KBM-7 (cell line): ENCODE results near the gene COMT.
A peak's percentile ranks its signal among the peaks of the same experiment; 100 is the strongest.

Source experiments
- DNase-seq: peaks from one replicate; pipeline ENCODE4 v3.0.0-alpha.2; 2015
- in situ Hi-C: fragments of 300-500 bp; cut with MboI; formaldehyde crosslinking; loops from 2 replicates; pipeline ENCODE4 v1.14.3; 2020; ENCODE audit warnings: low sequenced_read_pairs, low pct_unique_long_range_greater_than_20kb, mixed read lengths

Gene COMT

GRCh38 chr22:20011993-20012740 lies 70.6 kb downstream of the COMT start:
- in situ Hi-C loops: loop anchor here (25.0 kb wide), 1 partner anchor 100 kb away; no protein-coding TSS in a partner anchor
- DNase-seq: no peak

DNA sequence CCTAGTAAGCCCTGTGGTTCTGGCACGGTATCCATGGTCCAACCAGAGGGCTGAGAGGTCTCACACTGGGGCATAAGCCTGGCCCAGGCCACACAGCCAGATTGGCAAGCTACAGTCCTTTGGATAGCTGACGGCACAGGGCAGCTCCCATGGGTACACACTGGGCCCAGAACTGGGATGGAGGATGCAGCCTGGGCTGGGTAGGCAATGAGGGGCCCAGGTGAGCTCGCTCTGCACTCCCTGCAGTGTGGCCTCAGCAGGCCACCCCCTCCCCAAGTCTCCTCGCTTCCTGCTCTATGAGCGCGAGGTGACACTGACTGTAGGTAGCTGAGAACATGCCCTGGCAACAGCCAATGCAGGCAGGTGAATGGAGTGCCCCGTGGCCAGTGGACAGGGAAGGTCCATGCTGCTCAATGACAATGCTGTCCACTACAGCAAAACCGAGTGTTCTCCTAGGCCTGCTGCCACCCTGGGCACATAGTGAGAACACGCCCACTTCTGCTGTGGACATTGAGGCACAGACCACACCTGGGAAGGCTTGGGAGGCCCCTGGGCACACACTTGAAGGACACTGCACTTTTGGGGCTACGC lies 71.3 kb downstream of the COMT start:
- no peak for DNase-seq
- in situ Hi-C loops: loop anchor here (25.0 kb wide), 1 partner anchor 101 kb away; no protein-coding TSS in a partner anchor

DNA sequence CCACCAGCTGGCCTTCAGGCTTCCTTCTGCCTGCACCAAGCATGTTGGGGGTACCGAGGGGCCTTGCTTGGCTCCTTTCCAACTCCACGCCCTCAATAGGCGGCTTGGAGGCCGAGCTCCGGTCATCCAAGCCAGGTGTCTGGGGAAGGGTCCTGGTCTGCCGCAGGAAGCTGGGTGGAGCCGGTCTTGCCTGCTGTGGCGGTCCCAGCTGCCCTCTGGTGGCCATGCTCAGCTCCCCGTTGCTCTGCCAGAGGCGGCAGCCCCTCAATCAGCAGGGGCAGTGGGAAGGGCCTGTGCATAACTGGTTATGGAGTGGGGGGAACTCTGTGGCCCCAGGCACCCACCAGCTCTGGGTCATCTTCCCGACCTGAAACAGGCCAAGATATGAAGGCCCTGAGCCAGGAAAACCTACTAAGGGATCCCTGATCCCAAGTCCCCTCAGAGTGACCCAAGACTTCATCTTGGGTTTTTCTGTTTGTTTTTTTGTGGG lies 71.9 kb downstream of the COMT start:
- in situ Hi-C loops: loop anchor here (25.0 kb wide), 1 partner anchor 101 kb away; no protein-coding TSS in a partner anchor

GRCh38 chr22:20014526-20015186 lies 73.1 kb downstream of the COMT start:
- in situ Hi-C loops: loop anchor here (25.0 kb wide), 1 partner anchor 102 kb away; no protein-coding TSS in a partner anchor

More for the DNA sequence above, 71.9 kb downstream of the COMT start:
- peak; percentile 42 for DNase-seq

DNA sequence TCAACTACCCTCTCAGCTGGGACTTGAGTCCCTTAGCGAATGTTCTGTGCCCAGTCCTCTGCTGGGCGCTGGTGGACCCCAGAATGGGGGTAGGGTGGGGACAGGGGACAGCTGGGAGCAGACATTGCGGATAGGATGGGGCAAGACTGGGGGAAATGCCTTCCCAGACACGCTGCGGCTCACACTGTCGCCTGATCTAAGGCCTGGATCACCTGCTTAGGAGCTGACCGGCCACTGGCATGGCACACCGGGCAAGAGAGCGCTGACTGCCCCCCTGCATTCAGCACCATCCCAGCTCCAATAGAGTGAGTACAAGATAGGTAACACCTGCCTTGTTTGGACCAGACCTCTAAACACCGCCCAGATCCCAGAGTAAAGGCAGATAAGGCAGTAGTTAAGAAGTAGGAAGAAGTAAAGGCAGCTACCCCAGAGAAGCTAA lies 73.6 kb downstream of the COMT start:
- in situ Hi-C loops: loop anchor here (25.0 kb wide), 1 partner anchor 103 kb away; no protein-coding TSS in a partner anchor
- DNase-seq: no peak

More at GRCh38 chr22:20014526-20015186, 73.1 kb downstream of the COMT start:
- no peak for DNase-seq

GRCh38 chr22:20015971-20016733 lies 74.6 kb downstream of the COMT start:
- in situ Hi-C loops: loop anchor here (25.0 kb wide), 1 partner anchor 104 kb away; no protein-coding TSS in a partner anchor
- peak; percentile 43 for DNase-seq

DNA sequence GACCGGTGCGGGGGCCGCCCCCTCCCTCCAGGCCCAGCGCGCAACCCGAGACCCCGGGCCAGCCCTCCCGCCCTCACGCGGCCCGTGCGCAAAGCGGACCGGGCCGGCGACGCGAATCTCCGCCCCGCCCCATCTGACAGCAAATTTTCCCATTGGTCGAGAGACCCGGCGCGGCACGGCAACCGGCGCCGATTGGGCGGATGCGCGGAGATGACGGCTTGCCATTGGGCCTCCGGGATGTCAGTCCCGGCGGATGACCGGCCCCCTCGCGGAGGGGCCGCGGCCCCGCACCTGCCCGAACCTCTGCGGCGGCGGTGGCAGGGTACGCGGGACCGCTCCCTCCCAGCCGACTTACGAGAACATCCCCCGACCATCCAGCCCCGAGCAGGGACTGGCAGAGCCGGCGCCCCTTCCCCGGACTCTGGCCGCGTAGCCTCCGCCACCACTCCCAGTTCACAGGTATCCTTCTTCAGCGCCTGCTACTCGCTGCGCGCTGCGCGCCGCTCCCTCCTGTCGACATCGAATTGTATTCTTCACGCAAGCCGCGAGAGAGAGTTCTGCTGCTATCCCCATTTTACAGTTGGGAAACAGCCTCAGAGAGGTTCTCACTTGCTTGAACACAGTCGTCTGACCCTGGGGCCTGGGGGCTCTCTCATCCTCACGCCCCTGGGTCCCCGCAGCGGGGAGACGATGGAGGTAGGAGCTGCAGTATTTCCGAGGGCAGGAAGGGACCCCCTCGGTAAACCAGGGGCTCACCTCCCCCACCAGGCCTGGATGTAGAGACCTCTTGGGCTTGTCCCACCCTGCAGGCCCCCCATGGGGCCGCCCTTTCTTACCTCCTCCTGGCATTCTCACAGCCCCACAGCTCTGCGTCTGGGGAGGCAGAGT lies 75.4 kb downstream of the COMT start, which contains the start of gene ARVCF:
Gene ARVCF, minus strand, starts transcription at position 90 of the 888 bp plus-strand sequence. CDS start 26,029 bp downstream, outside the sequence.
- in situ Hi-C loops: loop anchor here (25.0 kb wide), 1 partner anchor 105 kb away; no protein-coding TSS in a partner anchor
- peak; percentile 90 for DNase-seq

- in situ Hi-C loops: loop anchor here (25.0 kb wide), 1 partner anchor 105 kb away; no protein-coding TSS in a partner anchor
- no peak for DNase-seq
Observed at GRCh38 chr22:20017622-20017958, 76.0 kb downstream of the COMT start.

DNA sequence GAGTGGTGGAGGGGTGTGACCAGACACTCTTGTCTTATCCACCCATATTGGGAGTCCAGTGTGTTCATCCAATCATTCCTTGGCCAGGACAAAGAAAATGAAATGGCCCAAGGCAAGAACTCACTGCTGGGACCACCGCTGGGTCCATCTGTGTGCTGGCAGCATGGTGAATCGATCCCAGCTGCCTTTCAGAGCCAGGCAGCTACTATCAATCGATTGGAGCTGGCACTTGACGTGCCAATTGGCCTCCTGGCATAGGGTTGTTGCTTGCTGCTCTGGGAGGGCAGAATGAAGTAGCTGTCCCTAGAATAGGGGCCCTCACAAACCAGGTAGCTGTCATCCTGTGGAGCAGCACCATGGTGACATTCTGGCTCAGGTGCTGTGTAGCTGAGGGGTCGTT lies 76.4 kb downstream of the COMT start:
- no peak for DNase-seq
- in situ Hi-C loops: loop anchor here (25.0 kb wide), 1 partner anchor 106 kb away; no protein-coding TSS in a partner anchor
